ENCODE results near the gene TMED5. TPM values are rescaled to one million over a fixed set of nuclear protein-coding genes. Genes with fewer than 3 reads are reported as not detected.

The TMED5 gene
- total RNA-seq, 1 donor from 2014 or later, result 44.0 TPM

- no peak for DNase-seq
These were observed 59.6 kb downstream of the TMED5 start for GRCh38 chr1:93120614-93121013.

GRCh38 chr1:93114391-93114790, 65.8 kb downstream of the TMED5 start:
- no peak for DNase-seq

- DNase-seq, result no peak
These were observed 67.1 kb downstream of the TMED5 start for GRCh38 chr1:93113127-93113526.

GRCh38 chr1:93111561-93111960, 68.7 kb downstream of the TMED5 start:
- DNase-seq, result no peak

GRCh38 chr1:93111065-93111464, 69.1 kb downstream of the TMED5 start:
- DNase-seq, result no peak

- no peak for DNase-seq
These were observed 70.6 kb downstream of the TMED5 start for GRCh38 chr1:93109578-93109977.

GRCh38 chr1:93108335-93108734, 71.9 kb downstream of the TMED5 start:
- DNase-seq, result no peak

- DNase-seq, result no peak
These were observed 72.8 kb downstream of the TMED5 start for GRCh38 chr1:93107395-93107794.

GRCh38 chr1:93106226-93106625, 74.0 kb downstream of the TMED5 start:
- DNase-seq, result no peak

- no peak for DNase-seq
These were observed 78.1 kb downstream of the TMED5 start for GRCh38 chr1:93102142-93102541.

Small RNA genes within 50 kb of the gene (small RNA-seq; reads per million reads assigned to genes)
- gene AC126124.1, result not detected

Other genes with a start within 250 kb of the TMED5 start
- 26.5 TPM for gene DIPK1A, start 219.0 kb downstream of the TMED5 start, total RNA-seq
- 94.7 TPM for gene MTF2, start 101.1 kb downstream of the TMED5 start, total RNA-seq
- gene CCDC18, start 311 bp upstream of the TMED5 start, total RNA-seq, result 8.6 TPM
- gene DR1, start 165.5 kb upstream of the TMED5 start, total RNA-seq, result 37.1 TPM

Data from occipital lobe (tissue), 3 donors.